ENCODE results near the gene TPSB2. TPM values are rescaled to one million over a fixed set of nuclear protein-coding genes. Genes with fewer than 3 reads are reported as not detected.

Gene TPSB2
- total RNA-seq, 1 experiment from 2014 or later, result not detected

DNA sequence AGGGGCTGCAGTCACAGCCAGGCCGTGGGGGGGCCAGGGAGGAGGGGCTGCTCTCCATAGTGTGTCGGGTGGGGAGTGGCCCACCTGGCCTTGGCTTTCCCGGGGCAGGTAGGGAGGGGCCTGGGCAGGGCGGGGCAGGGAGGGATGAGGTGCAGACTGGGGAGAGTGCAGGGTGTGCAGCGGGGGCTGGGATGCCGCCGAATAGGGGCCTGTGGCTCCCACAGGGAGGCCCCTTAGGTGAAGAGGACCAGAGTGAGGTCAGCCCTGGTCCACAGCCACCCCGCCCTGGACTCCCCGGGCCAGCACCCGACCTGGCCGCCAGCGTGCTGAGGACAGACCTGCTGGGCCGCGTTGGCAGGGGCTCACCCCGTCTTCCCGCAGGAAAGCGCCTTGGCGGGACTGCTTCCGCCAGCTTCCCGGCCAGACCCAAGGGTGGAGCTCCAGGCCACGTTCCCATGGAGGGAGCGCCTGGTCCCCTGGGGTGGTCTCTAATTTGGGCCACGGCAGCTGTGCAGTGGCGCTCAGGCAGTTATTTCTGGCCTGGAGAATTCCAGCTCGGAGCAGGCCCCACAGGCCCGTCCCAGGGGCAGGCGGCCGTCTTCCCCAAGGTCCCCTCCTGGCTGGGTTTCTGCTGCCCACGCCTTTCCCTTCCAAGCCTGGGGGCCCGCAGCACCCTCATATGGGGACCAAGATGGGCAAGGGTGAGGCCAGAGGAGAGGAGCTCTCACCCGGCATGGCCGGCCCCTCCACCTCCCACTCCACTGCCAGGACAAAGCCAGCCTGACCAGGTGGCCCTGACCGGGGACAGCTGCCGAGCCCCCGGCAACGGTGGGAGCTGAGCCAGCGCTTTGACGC, 49.2 kb downstream of the TPSB2 start:
- ChIA-PET CTCF (interaction anchor here (1.1 kb wide), 1 partner anchor 12 kb away, joined by 3 read pairs; no protein-coding TSS in a partner anchor), POLR2A (no interaction called here), RAD21 (ENCODE audit: low non-redundant PET in 1 of 2, low total read pairs in 2 of 2, uncharacterized antibody in 2 of 2, unreplicated experiment in 2 of 2) (interaction anchor here in 1 of 2 experiments (0.5 kb wide), 1 partner anchor 18 kb away, joined by 3 read pairs; no protein-coding TSS in a partner anchor)
- TF ChIP-seq TCF7L2 (IDR thresholded peaks at IDR 0.05; ENCODE audit: borderline replicate concordance, extremely low read depth, insufficient read depth, insufficient read length) (no peak), ZNF274 (IDR thresholded peaks at IDR 0.05; ENCODE audit: low read depth, low read length) (no peak), REST (IDR thresholded peaks at IDR 0.05; ENCODE audit: low read depth) (no peak)
- peaks cover 24 to 42% of the 10 kb centered on the region in 2 experiments for H3K4me1 ChIP-seq (ENCODE audit: control insufficient read depth in 1 of 2, insufficient read depth in 2 of 2, low read length in 2 of 2)
- no peaks in the 10 kb centered on the region for H3K27me3 ChIP-seq (ENCODE audit: insufficient read depth, low read length)
- no peak overlapping the region for H3K9ac ChIP-seq (ENCODE audit: low read length)
- no peak overlapping the region for H2AFZ ChIP-seq (ENCODE audit: low read depth, low read length, poor library complexity, severe bottlenecking)
- ATAC-seq (no peak), DNase-seq (ENCODE audit: low read depth, low spot score) (no peak)
- no peak overlapping the region for H3K4me2 ChIP-seq (ENCODE audit: low read length)
- no peak overlapping the region for H3K4me3 ChIP-seq (replicated peaks in 1 of 2; ENCODE audit: low read depth in 1 of 2, low read length in 2 of 2)
- no peaks in the 10 kb centered on the region for H3K9me3 ChIP-seq (ENCODE audit: control insufficient read depth in 1 of 2, insufficient read depth in 1 of 2, low read depth in 1 of 2, low read length in 2 of 2)
- intact Hi-C loops (cut with micrococcal nuclease), result no loop called here
- H3K9me2 ChIP-seq (ENCODE audit: insufficient read depth), result no peaks in the 10 kb centered on the region
- no TSS peak for BruUV-seq (replicated peaks)
- H3K36me3 ChIP-seq (ENCODE audit: control insufficient read depth in 1 of 2, insufficient read depth in 2 of 2, low read length in 2 of 2), result no peaks in the 10 kb centered on the region
- no peak overlapping the region; the same call in 1 of the 2 replicates for H3K27ac ChIP-seq (ENCODE audit: low read depth, low read length)
- no peaks in the 10 kb centered on the region for H4K20me1 ChIP-seq (ENCODE audit: insufficient read depth)
- no peaks in the 10 kb centered on the region; the same call in 1 of the 2 replicates for H3K79me2 ChIP-seq (ENCODE audit: insufficient read depth, low read length)

Other genes starting within 250 kb of the TPSB2 start
- 5.2 TPM for gene SOX8, start 248.4 kb downstream of the TPSB2 start, total RNA-seq (2021; ENCODE audit: unreplicated experiment)
- gene SSTR5, start 157.4 kb downstream of the TPSB2 start, total RNA-seq (2021; ENCODE audit: unreplicated experiment), result 7.2 TPM
- gene C1QTNF8, start 133.9 kb downstream of the TPSB2 start, total RNA-seq (2021; ENCODE audit: unreplicated experiment), result 0.27 TPM
- 24.3 TPM for gene CACNA1H, start 77.1 kb downstream of the TPSB2 start, total RNA-seq (2021; ENCODE audit: unreplicated experiment)
- gene TPSG1, start 4.9 kb downstream of the TPSB2 start, total RNA-seq (2021; ENCODE audit: unreplicated experiment), result not detected
- 0.25 TPM for gene TPSAB1, start 10.5 kb upstream of the TPSB2 start, total RNA-seq (2021; ENCODE audit: unreplicated experiment)
- not detected for gene TPSD1, start 25.9 kb upstream of the TPSB2 start, total RNA-seq (2021; ENCODE audit: unreplicated experiment)
- 212 TPM for gene UBE2I, start 79.5 kb upstream of the TPSB2 start, total RNA-seq (2021; ENCODE audit: unreplicated experiment)
- 44.7 TPM for gene BAIAP3, start 103.5 kb upstream of the TPSB2 start, total RNA-seq (2021; ENCODE audit: unreplicated experiment)
- 52.7 TPM for gene TSR3, start 121.7 kb upstream of the TPSB2 start, total RNA-seq (2021; ENCODE audit: unreplicated experiment)
- 35.2 TPM for gene GNPTG, start 121.7 kb upstream of the TPSB2 start, total RNA-seq (2021; ENCODE audit: unreplicated experiment)
- 24.9 TPM for gene UNKL, start 184.5 kb upstream of the TPSB2 start, total RNA-seq (2021; ENCODE audit: unreplicated experiment)
- 22.6 TPM for gene UQCC4, start 190.6 kb upstream of the TPSB2 start, total RNA-seq (2021; ENCODE audit: unreplicated experiment)
- gene PERCC1, start 200.9 kb upstream of the TPSB2 start, total RNA-seq (2021; ENCODE audit: unreplicated experiment), result not detected
- 1.7 TPM for gene CCDC154, start 214.4 kb upstream of the TPSB2 start, total RNA-seq (2021; ENCODE audit: unreplicated experiment)
- 64.0 TPM for gene CLCN7, start 244.8 kb upstream of the TPSB2 start, total RNA-seq (2021; ENCODE audit: unreplicated experiment)